ENCODE data around the gene HSD17B1. TPM values are rescaled to one million over a fixed set of nuclear protein-coding genes. Genes with fewer than 3 reads are reported as not detected.
"Not testable (repeated sequence)": the region's sequence is repeated elsewhere in the genome, so short reads cannot be mapped to it uniquely, and the experiment has no call there.

Gene HSD17B1
- 2.4 TPM for total RNA-seq

DNA sequence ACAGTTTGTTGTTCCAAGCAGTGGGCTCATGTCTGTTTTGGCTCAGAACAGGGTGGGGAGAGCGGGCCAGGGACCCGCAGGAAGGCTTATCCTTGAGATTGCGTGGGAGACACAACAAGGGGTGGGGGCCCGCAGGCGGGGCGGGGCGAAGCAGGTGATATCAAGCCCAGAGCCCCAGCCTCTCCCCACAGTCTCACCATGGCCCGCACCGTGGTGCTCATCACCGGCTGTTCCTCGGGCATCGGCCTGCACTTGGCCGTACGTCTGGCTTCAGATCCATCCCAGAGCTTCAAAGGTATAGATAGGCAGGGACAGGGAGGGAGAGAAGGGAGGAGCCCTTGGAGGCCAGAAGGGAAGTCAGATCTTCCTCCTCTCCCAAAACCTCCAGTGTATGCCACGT is at the start of gene HSD17B1:
Gene HSD17B1 (plus strand): TSS at position 188 of the 400 bp plus-strand sequence. CDS start 11 bp downstream, at position 199.
- ATAC-seq; intact Hi-C loops (cut with DNase I); DNase-seq (ENCODE audit: low spot score): not testable (repeated sequence)

DNA sequence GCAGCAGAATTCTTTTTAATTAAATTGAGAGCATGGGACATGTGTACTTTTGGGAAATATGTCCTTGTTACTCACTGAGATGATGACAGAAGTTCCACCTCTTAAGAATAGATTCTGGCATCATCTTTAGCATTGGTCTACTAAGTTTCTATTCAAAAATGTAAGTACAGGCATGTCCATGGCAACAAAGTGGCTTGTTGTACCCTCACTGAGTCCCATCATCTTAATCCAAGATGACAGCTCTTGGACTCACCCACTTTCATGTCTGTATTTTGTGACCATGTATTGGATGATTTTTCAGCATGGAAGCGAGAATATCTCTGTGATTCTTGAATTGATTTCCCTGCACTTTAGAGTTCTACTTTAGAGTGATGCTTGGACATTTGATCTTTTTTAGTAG is 49.8 kb upstream of the HSD17B1 start:
- no peak for DNase-seq (ENCODE audit: low spot score)
- ATAC-seq = no peak
- intact Hi-C loops (cut with DNase I) = no loop called here

DNA sequence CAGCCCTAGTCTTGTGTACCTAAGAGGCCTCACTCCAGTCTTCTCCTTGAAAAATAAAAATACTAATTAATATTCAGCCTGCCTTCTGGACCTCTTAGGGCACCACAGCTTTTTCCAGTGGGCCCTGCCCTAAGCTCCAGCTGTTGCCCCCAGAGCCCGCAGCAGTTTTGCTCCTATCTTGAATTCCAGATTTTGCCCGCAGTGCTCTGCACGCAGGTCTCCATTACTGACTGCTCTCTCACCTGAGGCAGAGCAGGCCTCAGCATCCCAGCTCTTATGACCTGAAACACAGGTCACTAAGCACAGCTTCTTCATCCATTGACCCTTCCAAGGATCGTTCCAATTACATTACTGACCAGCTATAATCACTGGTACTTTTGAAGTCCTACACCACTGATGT is 45.1 kb upstream of the HSD17B1 start:
- ATAC-seq (no peak), DNase-seq (ENCODE audit: low spot score) (no peak)
- intact Hi-C loops (cut with DNase I) = no loop called here

GRCh38 chr17:42508426-42509165 is 44.1 kb upstream of the HSD17B1 start:
- ATAC-seq = no peak
- intact Hi-C loops (cut with DNase I) = no loop called here
- DNase-seq (ENCODE audit: low spot score) = no peak

- DNase-seq (ENCODE audit: low spot score) (no peak), ATAC-seq (no peak)
- intact Hi-C loops (cut with DNase I) = no loop called here
Measured at GRCh38 chr17:42509409-42509808, 43.3 kb upstream of the HSD17B1 start.

DNA sequence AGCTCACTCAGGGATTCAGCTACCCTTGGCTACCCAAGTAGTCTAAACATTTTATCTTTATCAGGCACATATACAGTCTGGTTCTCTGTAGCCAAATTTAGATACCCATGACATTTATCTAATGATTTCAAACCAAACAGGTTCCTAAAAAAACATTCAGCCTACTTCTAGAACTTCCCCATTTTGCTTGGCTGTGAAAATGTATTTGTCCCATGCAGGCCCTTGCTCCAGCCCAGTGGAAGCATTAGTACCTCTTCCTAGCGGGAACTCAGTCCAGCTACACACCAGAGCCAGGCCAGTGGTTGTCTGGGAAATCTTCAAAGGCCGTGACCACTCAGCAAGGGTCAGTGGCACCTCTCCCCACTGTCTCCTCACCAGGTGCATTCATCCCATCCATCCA is 42.9 kb upstream of the HSD17B1 start:
- DNase-seq (ENCODE audit: low spot score) (no peak), ATAC-seq (no peak)
- intact Hi-C loops (cut with DNase I) = loop anchor here (10.0 kb wide), 1 partner anchor 95 kb away; no protein-coding TSS in a partner anchor

DNA sequence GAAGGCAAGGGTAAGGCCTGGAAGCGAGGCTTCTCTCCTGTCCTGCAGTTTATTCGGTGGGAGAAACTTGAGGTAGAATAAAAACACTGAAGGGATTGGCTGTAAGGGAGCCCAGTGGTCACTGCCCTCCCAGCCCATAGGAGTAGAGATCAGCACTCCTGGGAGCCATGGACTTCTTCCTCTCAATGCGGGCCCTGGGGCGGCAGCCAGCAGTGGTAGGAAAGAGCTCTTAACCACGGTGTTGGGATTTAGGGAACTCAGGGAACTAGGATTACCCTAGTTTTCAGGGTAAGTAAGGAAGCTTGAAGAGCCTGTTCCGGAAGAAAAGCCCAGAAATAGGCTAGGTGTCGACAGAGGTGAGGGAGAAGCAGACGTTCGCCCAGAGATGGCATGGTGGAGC is 40.5 kb upstream of the HSD17B1 start:
- DNase-seq (ENCODE audit: low spot score) = no peak
- intact Hi-C loops (cut with DNase I) = loop anchor here (10.0 kb wide), 1 partner anchor 97 kb away; no protein-coding TSS in a partner anchor
- ATAC-seq = peak; percentile 25

- ATAC-seq (peak; percentile 29), DNase-seq (ENCODE audit: low spot score) (no peak)
- intact Hi-C loops (cut with DNase I) = loop anchor here (10.0 kb wide), 1 partner anchor 98 kb away; no protein-coding TSS in a partner anchor
Measured at GRCh38 chr17:42512733-42513251, 39.9 kb upstream of the HSD17B1 start.

DNA sequence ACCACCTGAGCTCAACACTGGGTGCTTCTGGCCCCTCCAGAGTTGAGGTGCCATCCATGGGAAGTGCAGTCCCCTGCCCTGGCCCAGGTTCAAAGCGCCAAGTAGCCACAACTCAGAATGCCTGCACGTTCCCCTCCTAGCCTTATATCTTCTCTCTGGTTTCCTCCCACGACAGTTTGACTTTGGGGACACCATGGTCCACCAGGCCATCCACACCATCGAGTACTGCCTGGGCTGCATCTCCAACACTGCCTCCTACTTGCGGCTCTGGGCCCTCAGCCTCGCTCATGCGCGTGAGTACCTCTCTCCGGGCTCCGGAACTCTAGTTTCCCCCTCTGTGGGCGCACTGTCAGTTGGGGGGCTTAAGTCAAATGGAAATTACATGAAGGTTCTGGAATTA is 39.0 kb upstream of the HSD17B1 start:
- intact Hi-C loops (cut with DNase I) = loop anchor here (10.0 kb wide), 1 partner anchor 99 kb away; no protein-coding TSS in a partner anchor
- DNase-seq (ENCODE audit: low spot score) (no peak), ATAC-seq (no peak)

GRCh38 chr17:42514279-42514678 is 38.4 kb upstream of the HSD17B1 start:
- intact Hi-C loops (cut with DNase I) = loop anchor here (10.0 kb wide), 1 partner anchor 99 kb away; no protein-coding TSS in a partner anchor
- ATAC-seq (no peak), DNase-seq (ENCODE audit: low spot score) (no peak)

GRCh38 chr17:42514867-42515266 is 37.9 kb upstream of the HSD17B1 start:
- intact Hi-C loops (cut with DNase I) = loop anchor here (10.0 kb wide), 1 partner anchor 100 kb away; no protein-coding TSS in a partner anchor
- DNase-seq (ENCODE audit: low spot score) (no peak), ATAC-seq (no peak)

- DNase-seq (ENCODE audit: low spot score) (peak; percentile 95), ATAC-seq (peak; percentile 58)
- intact Hi-C loops (cut with DNase I) = loop anchor here (10.0 kb wide), 1 partner anchor 103 kb away; no protein-coding TSS in a partner anchor
Measured at GRCh38 chr17:42517516-42517915, 35.2 kb upstream of the HSD17B1 start.

- peak; percentile 47 for ATAC-seq
- DNase-seq (ENCODE audit: low spot score) = peak; percentile 84
- intact Hi-C loops (cut with DNase I) = loop anchor here (10.0 kb wide), 1 partner anchor 103 kb away; no protein-coding TSS in a partner anchor
Measured at GRCh38 chr17:42518046-42518754, 34.5 kb upstream of the HSD17B1 start.

GRCh38 chr17:42518755-42519545 is 33.8 kb upstream of the HSD17B1 start:
- intact Hi-C loops (cut with DNase I) = loop anchor here (10.0 kb wide), 1 partner anchor 104 kb away; no protein-coding TSS in a partner anchor
- DNase-seq (ENCODE audit: low spot score) (peak; percentile 78), ATAC-seq (peak; percentile 18)

DNA sequence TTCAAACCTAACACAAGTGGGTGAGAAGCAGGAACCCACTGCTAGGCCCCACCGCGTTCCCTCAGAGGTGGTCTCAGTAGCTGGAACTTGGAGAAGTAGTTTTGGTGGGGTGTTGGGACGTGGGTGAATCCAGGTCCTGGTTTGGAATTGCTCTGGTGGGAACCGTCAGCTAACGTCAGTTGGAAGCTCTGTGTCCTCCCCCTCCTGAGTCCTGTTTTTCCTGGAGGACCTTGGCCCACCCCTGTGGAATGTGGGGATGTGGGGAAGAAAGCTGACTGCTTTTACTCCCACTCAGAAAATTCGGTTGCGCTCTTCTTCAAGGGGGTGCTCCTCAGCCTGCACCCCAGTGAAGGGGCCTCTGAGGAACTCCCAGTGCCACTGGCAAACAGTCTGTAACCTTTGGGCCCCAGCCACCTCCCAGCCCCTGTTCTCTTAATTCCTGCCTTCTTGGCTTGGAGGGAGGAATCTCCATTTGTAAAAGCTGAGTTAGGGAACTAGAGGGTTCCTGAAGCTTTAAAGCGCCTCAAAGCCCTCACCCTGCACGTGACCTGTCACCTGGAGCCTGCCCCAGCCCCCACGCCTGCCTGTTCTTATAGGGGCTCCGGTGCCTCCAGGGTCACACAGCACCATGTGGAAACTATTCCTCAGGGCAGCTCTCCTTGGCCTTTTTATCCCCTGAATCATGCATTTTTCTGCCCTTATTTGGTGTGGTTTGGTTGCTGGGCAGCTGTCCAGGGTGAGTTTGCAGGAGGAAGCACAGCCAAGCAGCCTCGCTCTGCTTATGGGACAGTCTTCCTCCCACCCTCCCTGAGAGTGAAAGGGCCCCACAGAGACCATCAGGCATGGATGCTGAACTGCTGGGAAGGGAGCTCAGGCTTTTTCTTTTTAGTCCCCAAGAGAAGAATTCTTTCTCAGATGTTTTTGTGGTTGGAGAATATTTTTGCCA is 32.9 kb upstream of the HSD17B1 start:
- ATAC-seq = peak; percentile 87
- intact Hi-C loops (cut with DNase I) = loop anchor here (10.0 kb wide), 1 partner anchor 105 kb away; no protein-coding TSS in a partner anchor
- peak; percentile 95 for DNase-seq (ENCODE audit: low spot score)

- DNase-seq (ENCODE audit: low spot score) (peak; percentile 74), ATAC-seq (peak; percentile 0)
- intact Hi-C loops (cut with DNase I) = no loop called here
Measured at GRCh38 chr17:42520540-42520951, 32.2 kb upstream of the HSD17B1 start.

GRCh38 chr17:42521036-42521435 is 31.7 kb upstream of the HSD17B1 start:
- no peak for ATAC-seq
- intact Hi-C loops (cut with DNase I) = no loop called here
- DNase-seq (ENCODE audit: low spot score) = no peak
